SK-N-SH (cell line): Measurements from ENCODE around the gene SIAH1. TPM values are rescaled to one million over a fixed set of nuclear protein-coding genes. Genes with fewer than 3 reads are reported as not detected.

ENCODE experiments used
- CTCF ChIA-PET: fragments of 300-600, 350-600 bp; formaldehyde crosslinking; extraction: SDS; loops from one replicate; lab custom pipeline; 2021; lab: Yijun Ruan, JAX
- POLR2A ChIA-PET: fragments of 350-600 bp; sonication (Branson Sonifier 250); formaldehyde crosslinking; extraction: SDS; loops from one replicate; lab custom pipeline; 2020; ENCODE audit warnings: antibody characterized with exemption, inconsistent platforms; lab: Yijun Ruan, JAX
- DNase-seq: peaks from one replicate; pipeline ENCODE4 v3.0.0; 2012
- H2AFZ ChIP-seq: fragments of 200-600 bp; sonication (generic); 2 replicates; pipeline ENCODE4 v1.8.1; 2016; ENCODE audit warnings: antibody characterized with exemption, mild to moderate bottlenecking, low read depth
- H3F3A ChIP-seq: fragments of 200-600 bp; sonication (generic); replicated peaks from 2 replicates; pipeline ENCODE3; 2016; ENCODE audit warnings: antibody characterized with exemption, mild to moderate bottlenecking; ENCODE audit not compliant: insufficient read depth
- H3K27ac ChIP-seq, 2 experiments: fragments of 200-500 bp in 1 of 2; fragments of 200-600 bp in 1 of 2; sonication (Bioruptor generic) in 1 of 2; sonication (generic), shearing (Covaris generic) in 1 of 2; 2 replicates each; pipeline versions ENCODE4 v1.5.1 to v1.6.1; 2014 to 2016; ENCODE audit warnings: low read depth in 2 of 2, inconsistent platforms in 1 of 2, low read length in 1 of 2, mild to moderate bottlenecking in 1 of 2, mixed read lengths in 1 of 2
- H3K27me3 ChIP-seq: fragments of 200-600 bp; sonication (generic), shearing (Covaris generic); 2 replicates; pipeline ENCODE4 v1.6.1; 2016; ENCODE audit warnings: mixed run types; ENCODE audit not compliant: insufficient read depth
- H3K36me3 ChIP-seq, 2 experiments: fragments of 200-500 bp in 1 of 2; fragments of 200-600 bp in 1 of 2; sonication (Bioruptor generic) in 1 of 2; sonication (generic) in 1 of 2; replicated peaks in 1 of 2; 2 replicates each; pipeline versions ENCODE3 to v1.5.1; 2014 to 2016; ENCODE audit warnings: low read length in 1 of 2, mild to moderate bottlenecking in 1 of 2; ENCODE audit not compliant: insufficient read depth in 2 of 2, control insufficient read depth in 1 of 2
- H3K4me1 ChIP-seq, 2 experiments: fragments of 200-500 bp in 1 of 2; fragments of 200-600 bp in 1 of 2; sonication (Bioruptor generic) in 1 of 2; sonication (generic), shearing (Covaris generic) in 1 of 2; 2 replicates each; pipeline versions ENCODE4 v1.5.1 to v1.6.1; 2014 to 2016; ENCODE audit warnings: low read depth in 1 of 2, low read length in 1 of 2, mixed run types in 1 of 2; ENCODE audit not compliant: insufficient read depth in 2 of 2, control insufficient read depth in 1 of 2
- H3K4me2 ChIP-seq: fragments of 200-600 bp; sonication (generic), shearing (Covaris generic); 2 replicates; pipeline ENCODE4 v1.6.1; 2017; ENCODE audit warnings: mixed run types
- H3K4me3 ChIP-seq, 2 experiments: fragments of 200-500 bp in 1 of 2; fragments of 200-600 bp in 1 of 2; sonication (Bioruptor generic) in 1 of 2; sonication (generic), shearing (Covaris generic) in 1 of 2; 2 replicates each; pipeline versions ENCODE4 v1.5.1 to v1.8.1; 2014 to 2016; ENCODE audit warnings: low read depth in 2 of 2, inconsistent platforms in 1 of 2, low read length in 1 of 2, mild to moderate bottlenecking in 1 of 2, mixed read lengths in 1 of 2, moderate library complexity in 1 of 2
- H3K79me2 ChIP-seq: fragments of 200-600 bp; sonication (generic); 2 replicates; pipeline ENCODE4 v1.8.1; 2017; ENCODE audit warnings: mild to moderate bottlenecking; ENCODE audit not compliant: insufficient read depth
- H3K9ac ChIP-seq: fragments of 200-600 bp; sonication (generic); 2 replicates; pipeline ENCODE4 v1.6.1; 2017; ENCODE audit warnings: mixed run types
- H3K9me2 ChIP-seq: fragments of 200-600 bp; sonication (generic); 2 replicates; pipeline ENCODE4 v1.6.1; 2017; ENCODE audit warnings: mixed run types
- H3K9me3 ChIP-seq: fragments of 200-600 bp; sonication (generic); 2 replicates; pipeline ENCODE4 v1.6.1; 2017; ENCODE audit warnings: mixed run types, mild to moderate bottlenecking, moderate library complexity
- H4K20me1 ChIP-seq: fragments of 200-600 bp; sonication (generic); 2 replicates; pipeline ENCODE4 v1.6.1; 2017; ENCODE audit warnings: mild to moderate bottlenecking, mixed run types; ENCODE audit not compliant: insufficient read depth
- CTCF ChIP-seq: fragments of 200-600 bp; sonication (generic); IDR thresholded peaks from 2 replicates; pipeline ENCODE4 v1.6.1; 2017; ENCODE audit warnings: antibody characterized with exemption, mild to moderate bottlenecking, moderate library complexity
- EP300 ChIP-seq, 2 experiments: IDR thresholded peaks; 2 replicates each; pipeline versions ENCODE4 v1.4.0 to v1.6.1; 2012; ENCODE audit warnings: borderline replicate concordance in 1 of 2, low read depth in 1 of 2, low read length in 1 of 2
- FOSL2 ChIP-seq: IDR thresholded peaks from 2 replicates; pipeline ENCODE4 v1.4.0; 2012; ENCODE audit warnings: low read depth, mild to moderate bottlenecking, moderate library complexity, borderline replicate concordance
- GABPA ChIP-seq: IDR thresholded peaks from 2 replicates; pipeline ENCODE4 v1.4.0; 2012; ENCODE audit warnings: low read depth, mild to moderate bottlenecking
- MAX ChIP-seq: IDR thresholded peaks from 2 replicates; pipeline ENCODE4 v1.4.0; 2012; ENCODE audit warnings: low read depth
- MEF2A ChIP-seq: IDR thresholded peaks from 2 replicates; pipeline ENCODE4 v1.4.0; 2012; ENCODE audit warnings: low read depth, borderline replicate concordance
- MXI1 ChIP-seq: IDR thresholded peaks from 2 replicates; pipeline ENCODE4 v1.6.1; 2012; ENCODE audit warnings: mild to moderate bottlenecking, low read depth, low read length, improper control_type of control experiment
- NFIC ChIP-seq: IDR thresholded peaks from 2 replicates; pipeline ENCODE4 v1.4.0; 2012; ENCODE audit warnings: borderline replicate concordance
- NRF1 ChIP-seq: IDR thresholded peaks from 2 replicates; pipeline ENCODE4 v1.6.1; 2012; ENCODE audit warnings: low read depth, mild to moderate bottlenecking, low read length
- PBX3 ChIP-seq: IDR thresholded peaks from 2 replicates; pipeline ENCODE4; 2012
- POLR2AphosphoS5 ChIP-seq: IDR thresholded peaks from 2 replicates; pipeline ENCODE4 v1.6.1; 2012; ENCODE audit warnings: low read depth, low read length
- RFX5 ChIP-seq: IDR thresholded peaks from 2 replicates; pipeline ENCODE4 v1.6.1; 2012; ENCODE audit warnings: mild to moderate bottlenecking, improper control_type of control experiment, low read length
- SMC3 ChIP-seq: IDR thresholded peaks from 2 replicates; pipeline ENCODE4 v1.6.1; 2012; ENCODE audit warnings: low read depth, low read length, improper control_type of control experiment
- TAF1 ChIP-seq: IDR thresholded peaks from 2 replicates; pipeline ENCODE4 v1.6.1; 2012; ENCODE audit warnings: low read depth, mild to moderate bottlenecking, low read length, moderate library complexity, borderline replicate concordance
- TCF12 ChIP-seq: IDR thresholded peaks from 2 replicates; pipeline ENCODE4 v1.4.0; 2012
- USF1 ChIP-seq: IDR thresholded peaks from 2 replicates; pipeline ENCODE4 v1.4.0; 2012; ENCODE audit warnings: low read depth, borderline replicate concordance
- YY1 ChIP-seq: IDR thresholded peaks from 2 replicates; pipeline ENCODE4 v1.4.0; 2012; ENCODE audit warnings: low read depth, mild to moderate bottlenecking
- ZBTB33 ChIP-seq: IDR thresholded peaks from 2 replicates; pipeline ENCODE4 v1.4.0; 2012; ENCODE audit warnings: low read depth, borderline replicate concordance
- WGBS: methylation state at CpG from one replicate; pipeline ENCODE4 v1.1.6; 2017; ENCODE audit warnings: low lambda C conversion rate; 5-methylcytosine and 5-hydroxymethylcytosine counted together
- polyA plus RNA-seq, 3 experiments: library from polyadenylated mRNA; depleted of rRNA; stranded (reverse); fragments of >200 nt; gene quantifications; 2 replicates each; pipeline ENCODE4 v1.2.3, GENCODE V29; 2012

SIAH1 gene
- polyA plus RNA-seq, 1 of the 3 experiments (the other 2 are of a cell fraction): 15.4 TPM

GRCh38 chr16:48413272-48413671 is 28.1 kb upstream of the SIAH1 start:
- H3K27ac ChIP-seq: no peak overlapping the region
- no peak overlapping the region for H3K4me2 ChIP-seq
- TF ChIP-seq POLR2AphosphoS5 (no peak), PBX3 (no peak), TCF12 (no peak), EP300 (IDR thresholded peaks at IDR 0.05; ENCODE audit: borderline replicate concordance in 1 of 2, low read depth in 1 of 2, low read length in 1 of 2) (no peak), NRF1 (no peak), ZBTB33 (no peak), FOSL2 (no peak), MEF2A (no peak), TAF1 (no peak), MXI1 (no peak), NFIC (no peak), USF1 (no peak), MAX (no peak), RFX5 (no peak), GABPA (no peak), CTCF (no peak), SMC3 (no peak), YY1 (no peak)
- TF ChIP-seq, all 33 proteins: peak for 0
- 74% methylated on average over 2 of the region's 2 CpGs for WGBS
- Histone ChIP-seq H3K36me3 (no peaks in the 10 kb centered on the region), H2AFZ (no peak overlapping the region), H3K79me2 (no peaks in the 10 kb centered on the region), H3F3A (no peaks in the 10 kb centered on the region), H3K4me1 (0 out of 4 replicates have a peak, but pooled peaks cover 0 to 7% of the 10 kb centered on the region in 2 experiments), H3K27me3 (no peaks in the 10 kb centered on the region), H3K9me3 (no peaks in the 10 kb centered on the region), H3K9me2 (no peaks in the 10 kb centered on the region), H3K4me3 (no peak overlapping the region), H4K20me1 (no peaks in the 10 kb centered on the region), H3K9ac (no peak overlapping the region)
- CTCF ChIA-PET: no interaction called here
- no peak for DNase-seq
- POLR2A ChIA-PET: no interaction called here
